Measurements from ENCODE around the gene ITGB1BP1. TPM values are rescaled to one million over a fixed set of nuclear protein-coding genes. Genes with fewer than 3 reads are reported as not detected.

ITGB1BP1 gene
- total and polyA plus RNA-seq, 2 of the 13 experiments (the other 11 are each of a cell fraction or from before 2014, with no cell fraction given): 106 to 108 TPM

DNA sequence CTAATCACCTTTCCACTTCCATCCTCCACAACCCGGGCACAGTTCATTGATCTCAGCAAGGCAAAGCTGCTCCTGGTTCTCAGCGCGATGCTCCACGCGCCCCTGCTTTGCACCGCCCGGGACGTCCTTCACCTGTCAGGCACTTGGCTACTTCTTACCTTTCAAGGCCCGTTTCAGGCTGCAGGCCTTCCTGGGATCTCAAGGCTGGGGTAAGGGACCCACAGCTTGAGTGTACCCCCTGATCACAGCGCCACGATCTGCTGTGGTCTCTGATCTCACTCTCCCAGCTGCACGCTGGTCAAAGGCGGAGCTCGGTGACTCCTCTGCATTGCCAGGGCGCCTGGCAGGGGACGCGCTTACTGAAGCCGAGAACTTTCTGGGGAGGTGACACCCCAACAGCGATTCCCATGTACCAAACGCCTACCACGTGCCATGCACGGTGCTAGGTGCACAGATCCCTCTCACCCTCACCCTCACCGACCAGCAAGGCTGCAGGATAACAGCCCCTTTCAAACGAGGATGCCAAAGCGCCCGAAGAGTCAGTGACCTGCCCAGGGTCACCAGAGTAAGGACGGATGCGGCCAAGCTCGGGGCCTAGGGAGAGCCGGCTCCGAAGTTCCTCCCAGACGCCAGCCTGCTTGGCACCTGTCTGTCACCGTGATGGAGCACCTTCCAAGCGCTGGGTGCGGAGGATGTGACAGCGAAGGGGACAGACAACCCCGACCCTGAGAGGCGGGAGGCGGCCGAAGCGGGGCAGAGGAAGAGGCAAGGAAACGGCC lies 818 bp downstream of the ITGB1BP1 start (continued):
- TF ChIP-seq, protein P1, sequence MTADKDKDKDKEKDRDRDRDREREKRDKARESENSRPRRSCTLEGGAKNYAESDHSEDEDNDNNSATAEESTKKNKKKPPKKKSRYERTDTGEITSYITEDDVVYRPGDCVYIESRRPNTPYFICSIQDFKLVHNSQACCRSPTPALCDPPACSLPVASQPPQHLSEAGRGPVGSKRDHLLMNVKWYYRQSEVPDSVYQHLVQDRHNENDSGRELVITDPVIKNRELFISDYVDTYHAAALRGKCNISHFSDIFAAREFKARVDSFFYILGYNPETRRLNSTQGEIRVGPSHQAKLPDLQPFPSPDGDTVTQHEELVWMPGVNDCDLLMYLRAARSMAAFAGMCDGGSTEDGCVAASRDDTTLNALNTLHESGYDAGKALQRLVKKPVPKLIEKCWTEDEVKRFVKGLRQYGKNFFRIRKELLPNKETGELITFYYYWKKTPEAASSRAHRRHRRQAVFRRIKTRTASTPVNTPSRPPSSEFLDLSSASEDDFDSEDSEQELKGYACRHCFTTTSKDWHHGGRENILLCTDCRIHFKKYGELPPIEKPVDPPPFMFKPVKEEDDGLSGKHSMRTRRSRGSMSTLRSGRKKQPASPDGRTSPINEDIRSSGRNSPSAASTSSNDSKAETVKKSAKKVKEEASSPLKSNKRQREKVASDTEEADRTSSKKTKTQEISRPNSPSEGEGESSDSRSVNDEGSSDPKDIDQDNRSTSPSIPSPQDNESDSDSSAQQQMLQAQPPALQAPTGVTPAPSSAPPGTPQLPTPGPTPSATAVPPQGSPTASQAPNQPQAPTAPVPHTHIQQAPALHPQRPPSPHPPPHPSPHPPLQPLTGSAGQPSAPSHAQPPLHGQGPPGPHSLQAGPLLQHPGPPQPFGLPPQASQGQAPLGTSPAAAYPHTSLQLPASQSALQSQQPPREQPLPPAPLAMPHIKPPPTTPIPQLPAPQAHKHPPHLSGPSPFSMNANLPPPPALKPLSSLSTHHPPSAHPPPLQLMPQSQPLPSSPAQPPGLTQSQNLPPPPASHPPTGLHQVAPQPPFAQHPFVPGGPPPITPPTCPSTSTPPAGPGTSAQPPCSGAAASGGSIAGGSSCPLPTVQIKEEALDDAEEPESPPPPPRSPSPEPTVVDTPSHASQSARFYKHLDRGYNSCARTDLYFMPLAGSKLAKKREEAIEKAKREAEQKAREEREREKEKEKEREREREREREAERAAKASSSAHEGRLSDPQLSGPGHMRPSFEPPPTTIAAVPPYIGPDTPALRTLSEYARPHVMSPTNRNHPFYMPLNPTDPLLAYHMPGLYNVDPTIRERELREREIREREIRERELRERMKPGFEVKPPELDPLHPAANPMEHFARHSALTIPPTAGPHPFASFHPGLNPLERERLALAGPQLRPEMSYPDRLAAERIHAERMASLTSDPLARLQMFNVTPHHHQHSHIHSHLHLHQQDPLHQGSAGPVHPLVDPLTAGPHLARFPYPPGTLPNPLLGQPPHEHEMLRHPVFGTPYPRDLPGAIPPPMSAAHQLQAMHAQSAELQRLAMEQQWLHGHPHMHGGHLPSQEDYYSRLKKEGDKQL (CRISPR knock-in tag; IDR thresholded peaks at IDR 0.05; ENCODE audit: low read depth): no peak
- TF ChIP-seq ZNF776 (CRISPR knock-in tag; IDR thresholded peaks at IDR 0.05): 0 out of 2 replicates have a peak, but pooled peaks have one; percentile 66
- TF ChIP-seq MYC (CRISPR knock-in tag; IDR thresholded peaks at IDR 0.05; ENCODE audit: borderline replicate concordance): no peak
- TF ChIP-seq SYNCRIP (IDR thresholded peaks at IDR 0.05; ENCODE audit: insufficient read depth, low read depth, low read length): no peak
- TF ChIP-seq NKX3-1 (CRISPR knock-in tag; IDR thresholded peaks at IDR 0.05): no peak; the same call in 1 of the 2 replicates
- TF ChIP-seq THYN1 (CRISPR knock-in tag; IDR thresholded peaks at IDR 0.05; ENCODE audit: borderline replicate concordance, low read depth): no peak
- no peak for TF ChIP-seq ZNF367 (CRISPR knock-in tag; IDR thresholded peaks at IDR 0.05; ENCODE audit: borderline replicate concordance)
- no peak for TF ChIP-seq ELF3 (CRISPR knock-in tag; IDR thresholded peaks at IDR 0.05)
- no peak for TF ChIP-seq SP4 (CRISPR knock-in tag; IDR thresholded peaks at IDR 0.05)
- TF ChIP-seq HOXA9 (CRISPR knock-in tag; IDR thresholded peaks at IDR 0.05; ENCODE audit: borderline replicate concordance): no peak
- no peak for TF ChIP-seq ZSCAN12 (CRISPR knock-in tag; IDR thresholded peaks at IDR 0.05)
- TF ChIP-seq, protein P2, sequence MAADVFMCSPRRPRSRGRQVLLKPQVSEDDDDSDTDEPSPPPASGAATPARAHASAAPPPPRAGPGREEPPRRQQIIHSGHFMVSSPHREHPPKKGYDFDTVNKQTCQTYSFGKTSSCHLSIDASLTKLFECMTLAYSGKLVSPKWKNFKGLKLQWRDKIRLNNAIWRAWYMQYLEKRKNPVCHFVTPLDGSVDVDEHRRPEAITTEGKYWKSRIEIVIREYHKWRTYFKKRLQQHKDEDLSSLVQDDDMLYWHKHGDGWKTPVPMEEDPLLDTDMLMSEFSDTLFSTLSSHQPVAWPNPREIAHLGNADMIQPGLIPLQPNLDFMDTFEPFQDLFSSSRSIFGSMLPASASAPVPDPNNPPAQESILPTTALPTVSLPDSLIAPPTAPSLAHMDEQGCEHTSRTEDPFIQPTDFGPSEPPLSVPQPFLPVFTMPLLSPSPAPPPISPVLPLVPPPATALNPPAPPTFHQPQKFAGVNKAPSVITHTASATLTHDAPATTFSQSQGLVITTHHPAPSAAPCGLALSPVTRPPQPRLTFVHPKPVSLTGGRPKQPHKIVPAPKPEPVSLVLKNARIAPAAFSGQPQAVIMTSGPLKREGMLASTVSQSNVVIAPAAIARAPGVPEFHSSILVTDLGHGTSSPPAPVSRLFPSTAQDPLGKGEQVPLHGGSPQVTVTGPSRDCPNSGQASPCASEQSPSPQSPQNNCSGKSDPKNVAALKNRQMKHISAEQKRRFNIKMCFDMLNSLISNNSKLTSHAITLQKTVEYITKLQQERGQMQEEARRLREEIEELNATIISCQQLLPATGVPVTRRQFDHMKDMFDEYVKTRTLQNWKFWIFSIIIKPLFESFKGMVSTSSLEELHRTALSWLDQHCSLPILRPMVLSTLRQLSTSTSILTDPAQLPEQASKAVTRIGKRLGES (CRISPR knock-in tag; IDR thresholded peaks at IDR 0.05; ENCODE audit: borderline replicate concordance): no peak
- TF ChIP-seq, protein P3, sequence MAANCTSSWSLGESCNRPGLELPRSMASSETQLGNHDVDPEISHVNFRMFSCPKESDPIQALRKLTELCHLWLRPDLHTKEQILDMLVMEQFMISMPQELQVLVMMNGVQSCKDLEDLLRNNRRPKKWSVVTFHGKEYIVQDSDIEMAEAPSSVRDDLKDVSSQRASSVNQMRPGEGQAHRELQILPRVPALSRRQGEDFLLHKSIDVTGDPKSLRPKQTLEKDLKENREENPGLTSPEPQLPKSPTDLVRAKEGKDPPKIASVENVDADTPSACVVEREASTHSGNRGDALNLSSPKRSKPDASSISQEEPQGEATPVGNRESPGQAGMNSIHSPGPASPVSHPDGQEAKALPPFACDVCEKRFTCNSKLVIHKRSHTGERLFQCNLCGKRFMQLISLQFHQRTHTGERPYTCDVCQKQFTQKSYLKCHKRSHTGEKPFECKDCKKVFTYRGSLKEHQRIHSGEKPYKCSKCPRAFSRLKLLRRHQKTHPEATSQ (CRISPR knock-in tag; IDR thresholded peaks at IDR 0.05; ENCODE audit: borderline replicate concordance): no peak
- TF ChIP-seq ZSCAN9 (CRISPR knock-in tag; IDR thresholded peaks at IDR 0.05; ENCODE audit: borderline replicate concordance): no peak
- no peak; the same call in none of the 2 replicates for TF ChIP-seq HDAC2 (CRISPR knock-in tag; IDR thresholded peaks at IDR 0.05)
- TF ChIP-seq, protein P4, sequence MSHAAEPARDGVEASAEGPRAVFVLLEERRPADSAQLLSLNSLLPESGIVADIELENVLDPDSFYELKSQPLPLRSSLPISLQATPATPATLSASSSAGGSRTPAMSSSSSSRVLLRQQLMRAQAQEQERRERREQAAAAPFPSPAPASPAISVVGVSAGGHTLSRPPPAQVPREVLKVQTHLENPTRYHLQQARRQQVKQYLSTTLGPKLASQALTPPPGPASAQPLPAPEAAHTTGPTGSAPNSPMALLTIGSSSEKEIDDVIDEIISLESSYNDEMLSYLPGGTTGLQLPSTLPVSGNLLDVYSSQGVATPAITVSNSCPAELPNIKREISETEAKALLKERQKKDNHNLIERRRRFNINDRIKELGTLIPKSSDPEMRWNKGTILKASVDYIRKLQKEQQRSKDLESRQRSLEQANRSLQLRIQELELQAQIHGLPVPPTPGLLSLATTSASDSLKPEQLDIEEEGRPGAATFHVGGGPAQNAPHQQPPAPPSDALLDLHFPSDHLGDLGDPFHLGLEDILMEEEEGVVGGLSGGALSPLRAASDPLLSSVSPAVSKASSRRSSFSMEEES (CRISPR knock-in tag; IDR thresholded peaks at IDR 0.05): no peak
- TF ChIP-seq ZNF543 (CRISPR knock-in tag; IDR thresholded peaks at IDR 0.05): no peak

All from HepG2 (cell line).